ENCODE data around the gene CARM1.
"Not testable (repeated sequence)": the region's sequence is repeated elsewhere in the genome, so short reads cannot be mapped to it uniquely, and the experiment has no call there.

Gene CARM1

GRCh38 chr19:10850631-10851030 lies 20.7 kb upstream of the CARM1 start:
- H3K4me3 ChIP-seq (ENCODE audit: low read length) = no peak overlapping the region
- DNase-seq (ENCODE audit: low read depth) = no peak
- TF ChIP-seq CTCF (conservative IDR thresholded peaks at IDR 0.05; ENCODE audit: low read length) = no peak

DNA sequence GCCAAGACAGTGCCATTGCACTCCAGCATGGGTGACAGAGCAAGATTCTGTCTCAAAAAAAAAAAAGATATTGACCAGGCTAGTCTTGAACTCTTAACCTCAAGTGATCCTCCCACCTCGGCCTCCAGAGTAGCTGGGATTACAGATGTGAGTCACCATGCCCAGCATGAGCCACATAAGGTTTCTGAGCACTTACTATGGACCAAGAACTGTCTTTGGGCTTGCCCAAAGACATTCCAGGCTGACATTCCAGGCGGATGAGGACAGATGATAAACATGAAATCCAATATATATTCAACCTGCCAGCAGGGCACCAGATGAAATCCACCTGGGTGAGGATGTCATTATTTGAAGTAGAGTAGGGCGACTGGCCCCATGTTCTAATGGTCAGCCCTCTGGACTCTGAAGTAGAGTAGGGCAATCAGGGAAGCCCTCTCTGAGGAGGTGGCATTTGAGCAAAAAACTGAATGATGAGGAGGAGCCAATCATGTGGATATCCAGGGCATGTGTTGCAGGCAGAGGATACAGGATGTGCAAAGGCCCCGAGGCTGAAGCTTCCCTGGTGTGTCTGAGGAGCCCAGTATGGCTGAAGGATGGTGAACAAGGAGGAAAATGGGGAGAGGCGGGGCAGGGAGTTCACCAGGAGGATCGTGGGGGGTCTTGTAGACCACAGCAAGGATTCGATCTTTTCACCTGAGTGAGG lies 19.1 kb upstream of the CARM1 start:
- DNase-seq (ENCODE audit: low read depth) = peak; percentile 76
- TF ChIP-seq CTCF (conservative IDR thresholded peaks at IDR 0.05; ENCODE audit: low read length) = no peak
- no peak overlapping the region for H3K4me3 ChIP-seq (ENCODE audit: low read length)

DNA sequence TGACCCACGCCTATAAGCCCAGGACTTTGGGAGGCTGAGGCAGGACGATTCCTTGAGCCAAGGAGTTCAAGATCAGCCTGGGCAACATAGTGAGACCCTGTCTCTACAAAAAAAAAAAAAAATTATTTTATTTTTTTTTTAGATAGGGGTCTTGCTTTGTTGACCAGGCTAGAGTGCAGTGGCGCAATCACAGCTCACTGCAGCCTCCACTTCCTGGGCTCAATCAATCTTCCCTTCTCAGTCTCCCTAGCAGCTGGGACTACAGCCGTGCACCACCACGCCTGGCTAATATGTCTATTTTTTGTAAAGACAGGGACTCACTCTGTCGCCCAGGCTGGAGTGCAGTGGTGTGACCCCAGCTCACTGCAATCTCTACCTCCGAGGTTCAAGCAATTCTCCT lies 18.4 kb upstream of the CARM1 start:
- H3K4me3 ChIP-seq (ENCODE audit: low read length) = no peak overlapping the region
- TF ChIP-seq CTCF (conservative IDR thresholded peaks at IDR 0.05; ENCODE audit: low read length) = no peak
- DNase-seq (ENCODE audit: low read depth) = no peak

DNA sequence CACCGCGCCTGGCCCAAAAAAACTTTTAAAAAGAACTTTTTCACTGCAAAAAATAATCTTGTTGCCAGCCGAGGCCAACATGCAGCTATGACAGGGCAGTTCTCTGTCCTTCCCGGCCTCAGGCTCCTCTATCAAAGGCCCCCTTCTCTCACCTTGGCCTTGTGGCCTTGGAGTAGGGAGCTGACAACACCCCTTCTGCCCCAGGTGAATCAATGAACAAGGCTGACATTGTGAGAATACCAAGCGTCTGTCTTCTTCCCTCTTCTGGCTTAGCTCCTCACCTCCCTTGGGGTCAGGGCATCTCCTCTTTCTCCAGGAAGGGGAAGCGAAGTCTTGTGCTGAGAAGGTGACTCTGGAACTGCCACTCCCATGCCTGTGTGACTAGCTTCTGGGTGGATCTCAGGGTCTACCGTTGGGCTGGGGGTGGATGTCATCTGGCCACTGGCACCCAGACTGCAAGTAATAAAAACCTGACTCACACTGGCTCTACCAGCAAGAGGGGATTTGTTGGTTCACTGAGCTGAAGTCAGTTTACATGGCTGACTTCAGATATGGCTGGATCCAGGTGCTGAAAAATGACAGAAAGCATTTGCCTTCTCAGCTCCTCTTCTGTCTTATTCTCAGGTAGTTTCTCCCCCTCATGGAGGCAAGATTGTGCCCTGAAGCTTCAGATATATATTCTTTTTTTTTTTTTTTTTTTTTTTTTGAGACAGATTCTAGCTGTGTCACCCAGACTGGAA lies 16.8 kb upstream of the CARM1 start:
- H3K4me3 ChIP-seq (ENCODE audit: low read length) = no peak overlapping the region
- no peak for TF ChIP-seq CTCF (conservative IDR thresholded peaks at IDR 0.05; ENCODE audit: low read length)
- no peak for DNase-seq (ENCODE audit: low read depth)

DNA sequence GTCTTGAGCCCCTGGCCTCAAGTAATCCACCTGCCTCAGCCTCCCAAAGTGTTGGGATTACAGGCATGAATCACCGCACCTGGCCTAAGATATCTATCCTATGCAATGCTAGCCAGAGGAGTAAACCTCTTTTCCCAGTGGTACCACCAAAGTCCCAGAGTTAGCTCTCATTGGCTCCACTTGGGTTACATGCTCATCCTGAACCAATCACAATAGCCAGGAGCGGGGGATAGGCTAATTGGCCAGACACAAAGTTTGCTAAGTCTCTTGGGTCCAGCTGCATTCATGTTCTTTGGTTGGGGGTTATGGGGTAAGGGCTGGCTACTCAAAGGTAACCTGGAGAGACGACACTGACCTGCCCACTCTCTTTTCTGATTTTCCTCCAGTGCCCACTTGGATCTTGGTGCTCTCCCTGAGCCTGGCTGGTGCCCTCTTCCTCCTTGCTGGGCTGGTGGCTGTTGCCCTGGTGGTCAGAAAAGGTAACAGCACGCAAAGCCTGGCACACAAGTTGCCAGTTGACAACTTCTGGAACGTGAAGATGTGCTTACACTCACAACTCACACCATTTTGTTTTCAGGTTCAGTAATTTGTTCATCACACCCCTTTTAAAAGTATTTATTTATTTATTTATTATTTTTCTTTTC lies 15.4 kb upstream of the CARM1 start:
- TF ChIP-seq CTCF (conservative IDR thresholded peaks at IDR 0.05; ENCODE audit: low read length) = peak; percentile 45
- DNase-seq (ENCODE audit: low read depth) = no peak

GRCh38 chr19:10856899-10857298 lies 14.5 kb upstream of the CARM1 start:
- H3K4me3 ChIP-seq (ENCODE audit: low read length); DNase-seq (ENCODE audit: low read depth): not testable (repeated sequence)

More for the DNA sequence above, 15.4 kb upstream of the CARM1 start:
- H3K4me3 ChIP-seq (ENCODE audit: low read length) = no peak overlapping the region

DNA sequence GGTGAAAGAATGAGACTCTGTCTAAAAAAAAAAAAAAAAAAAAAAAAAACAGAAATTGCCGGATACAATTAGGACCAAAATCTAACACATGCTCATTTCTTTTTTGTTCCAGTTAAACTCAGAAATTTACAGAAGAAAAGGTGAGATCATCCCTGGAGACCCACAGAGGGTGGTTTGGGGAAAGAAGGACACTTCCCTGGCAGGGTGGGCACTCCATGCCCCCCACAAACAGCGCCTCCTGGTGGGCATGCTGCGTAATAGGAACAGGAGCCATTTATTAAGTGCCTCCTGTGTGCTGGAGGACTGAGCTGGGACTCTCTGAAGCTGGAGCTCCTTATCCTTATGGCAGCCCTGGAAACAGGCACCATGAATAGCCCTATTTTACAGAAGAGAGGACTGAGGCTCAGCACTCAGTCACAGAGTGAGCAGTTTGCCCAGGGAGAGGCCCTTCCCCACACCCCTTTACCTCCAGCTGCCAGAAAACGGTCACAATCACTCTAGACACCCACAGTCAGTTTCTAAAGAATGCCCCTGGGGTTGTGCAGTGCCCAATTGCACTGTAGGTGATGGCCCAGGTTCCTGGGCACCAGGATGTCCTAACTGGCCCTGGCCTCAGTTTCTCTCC lies 13.0 kb upstream of the CARM1 start:
- H3K4me3 ChIP-seq (ENCODE audit: low read length) = no peak overlapping the region
- no peak for DNase-seq (ENCODE audit: low read depth)
- TF ChIP-seq CTCF (conservative IDR thresholded peaks at IDR 0.05; ENCODE audit: low read length) = peak; percentile 75

Measured in AG10803 (cell line).